Right cardiac atrium (tissue), 5 donors: ENCODE data around the gene DNAI2. TPM values are rescaled to one million over a fixed set of nuclear protein-coding genes. Genes with fewer than 3 reads are reported as not detected.

ENCODE experiments used
- ATAC-seq, 2 donors: fragments of 200-7000 bp; cut with Tn5 transposase; one replicate each; pipeline versions ENCODE4 v1.8.0 to v1.9.1; 2020; ENCODE audit warnings: moderate library complexity in 2 of 2, mild to moderate bottlenecking in 1 of 2
- DNase-seq, 3 donors: peaks; one replicate each; pipeline ENCODE4 v3.0.0-alpha.2; 2020
- H3K27ac ChIP-seq: one replicate; pipeline ENCODE4 v1.5.1; 2013; ENCODE audit warnings: mild to moderate bottlenecking, low read length, control low read depth, moderate library complexity
- H3K27me3 ChIP-seq: one replicate; pipeline ENCODE4 v1.6.1; 2013; ENCODE audit not compliant: control insufficient read depth, insufficient read depth
- H3K4me1 ChIP-seq: one replicate; pipeline ENCODE4 v1.6.1; 2013; ENCODE audit warnings: low read length; ENCODE audit not compliant: control insufficient read depth, insufficient read depth
- H3K4me3 ChIP-seq: one replicate; pipeline ENCODE4 v1.5.1; 2013; ENCODE audit warnings: low read length, control low read depth
- H3K9me3 ChIP-seq: one replicate; pipeline ENCODE4 v1.6.1; 2013; ENCODE audit warnings: low read length; ENCODE audit not compliant: control insufficient read depth
- WGBS: extraction: QIAGEN DNeasy Blood & Tissue Kit; methylation state at CpG from one replicate; pipeline ENCODE4 v1.1.7; 2013; 5-methylcytosine and 5-hydroxymethylcytosine counted together
- intact Hi-C, 4 donors: fragments of 100-400 bp; cut with DNase I; formaldehyde crosslinking; loops; one replicate each; pipeline versions ENCODE4 v1.11.0 to v1.14.0; 2022 to 2023
- long read RNA-seq, 4 donors: library from polyadenylated mRNA; unstranded; transcript quantifications; one replicate each; pipeline ENCODE4 v2.0.0, GENCODE V29; 2020 to 2021
- polyA plus RNA-seq: library from polyadenylated mRNA; stranded (reverse); fragments of 200-250 nt; gene quantifications from one replicate; pipeline ENCODE4 v1.2.3, GENCODE V29; 2013
- total RNA-seq, 4 donors: library from RNA; stranded (reverse); fragmentation: NEBNext Ultra II Directional; extraction: Animal tissue kit (Norgen Biotek cat#: 25700); gene quantifications; one replicate each; pipeline ENCODE4 v1.2.1, GENCODE V29; 2021
- donor health status: healthy with polysubstance abuse.
- donor health status: DM: no; HTN: yes; CAD: no.
- donor health status: DM: no; HTN: no; CAD: no.
- donor health status: DM: no; HTN: yes; CAD: no; lungs with severe emphysema.
- donor health status: DM: yes; HTN: yes; CAD: no.

The DNAI2 gene
- total RNA-seq = under 1 TPM in 1 of 4 donors, not detected in 3; 0.33 TPM
- polyA plus RNA-seq = not detected
- long read RNA-seq, donor 1 = 0 reads
- long read RNA-seq, donor 2 = 0 reads
- long read RNA-seq, donor 3 = 0 reads
- long read RNA-seq, donor 4 = 0 reads

- Histone ChIP-seq H3K27ac (no peak within 1 kb of the TSS), H3K9me3 (no peaks in the 10 kb centered on the region), H3K4me1 (peaks cover 13% of the 10 kb centered on the region), H3K4me3 (no peak within 1 kb of the TSS), H3K27me3 (no peaks in the 10 kb centered on the region)
- intact Hi-C loops = no loop called here
- DNase-seq (peak; percentile 63 to 84 (median 71)), ATAC-seq (peak in 1 of 2 donors; percentile 4)
- 14% methylated on average over 33 of the region's 33 CpGs for WGBS
Observed at GRCh38 chr17:74274060-74274708, at the start of gene DNAI2. Gene DNAI2, plus strand, starts transcription at chr17:74274234. Its CDS starts 7,584 bp downstream, at chr17:74281818.

GRCh38 chr17:74224959-74225725 lies 48.9 kb upstream of the DNAI2 start:
- WGBS = 91% methylated on average over 20 of the region's 20 CpGs
- Histone ChIP-seq H3K27ac (no peak overlapping the region), H3K27me3 (no peaks in the 10 kb centered on the region), H3K4me1 (no peaks in the 10 kb centered on the region), H3K9me3 (no peaks in the 10 kb centered on the region), H3K4me3 (no peak overlapping the region)
- intact Hi-C loops = no loop called here
- no peak for ATAC-seq
- peak in 1 of 3 donors; percentile 38 for DNase-seq

GRCh38 chr17:74226252-74226651 lies 47.8 kb upstream of the DNAI2 start:
- Histone ChIP-seq H3K27me3 (no peaks in the 10 kb centered on the region), H3K9me3 (no peaks in the 10 kb centered on the region), H3K4me1 (no peaks in the 10 kb centered on the region), H3K27ac (no peak overlapping the region), H3K4me3 (no peak overlapping the region)
- WGBS = 65% methylated on average over 6 of the region's 6 CpGs
- intact Hi-C loops = no loop called here
- ATAC-seq (no peak), DNase-seq (peak in 1 of 3 donors; percentile 13)

- Histone ChIP-seq H3K27me3 (no peaks in the 10 kb centered on the region), H3K27ac (no peak overlapping the region), H3K4me1 (no peaks in the 10 kb centered on the region), H3K9me3 (no peaks in the 10 kb centered on the region), H3K4me3 (no peak overlapping the region)
- 81% methylated on average over 10 of the region's 10 CpGs for WGBS
- no peak for ATAC-seq
- no peak for DNase-seq
- intact Hi-C loops = no loop called here
Observed at GRCh38 chr17:74227271-74228080, 46.6 kb upstream of the DNAI2 start.

- ATAC-seq (no peak), DNase-seq (no peak)
- Histone ChIP-seq H3K4me1 (no peaks in the 10 kb centered on the region), H3K4me3 (no peak overlapping the region), H3K27ac (no peak overlapping the region), H3K27me3 (no peaks in the 10 kb centered on the region), H3K9me3 (no peaks in the 10 kb centered on the region)
- intact Hi-C loops = no loop called here
- 91% methylated on average over 5 of the region's 5 CpGs for WGBS
Observed at GRCh38 chr17:74228306-74228978, 45.6 kb upstream of the DNAI2 start.

- intact Hi-C loops = no loop called here
- DNase-seq (peak in 1 of 3 donors; percentile 24), ATAC-seq (no peak)
- WGBS = 93% methylated on average over 16 of the region's 16 CpGs
- peaks cover 5% of the 10 kb centered on the region for H3K4me1 ChIP-seq
- no peaks in the 10 kb centered on the region for H3K27me3 ChIP-seq
- H3K4me3 ChIP-seq = no peak overlapping the region
- H3K9me3 ChIP-seq = no peaks in the 10 kb centered on the region
- no peak overlapping the region for H3K27ac ChIP-seq
Observed at GRCh38 chr17:74230896-74231295, 43.1 kb upstream of the DNAI2 start.

GRCh38 chr17:74231928-74232907 lies 41.8 kb upstream of the DNAI2 start:
- Histone ChIP-seq H3K4me1 (peaks cover 8% of the 10 kb centered on the region), H3K27ac (no peak overlapping the region), H3K27me3 (no peaks in the 10 kb centered on the region), H3K9me3 (no peaks in the 10 kb centered on the region), H3K4me3 (no peak overlapping the region)
- peak in 1 of 3 donors; percentile 39 for DNase-seq
- intact Hi-C loops = no loop called here
- peak in 1 of 2 donors; percentile 8 for ATAC-seq
- WGBS = 80% methylated on average over 17 of the region's 17 CpGs

GRCh38 chr17:74233937-74234336 lies 40.1 kb upstream of the DNAI2 start:
- WGBS = 90% methylated on average over 8 of the region's 8 CpGs
- Histone ChIP-seq H3K27ac (no peak overlapping the region), H3K27me3 (no peaks in the 10 kb centered on the region), H3K9me3 (no peaks in the 10 kb centered on the region), H3K4me3 (no peak overlapping the region), H3K4me1 (peaks cover 8% of the 10 kb centered on the region)
- ATAC-seq (no peak), DNase-seq (no peak)
- intact Hi-C loops = no loop called here

GRCh38 chr17:74234486-74234885 lies 39.5 kb upstream of the DNAI2 start:
- H3K27me3 ChIP-seq = no peaks in the 10 kb centered on the region
- intact Hi-C loops = no loop called here
- no peaks in the 10 kb centered on the region for H3K9me3 ChIP-seq
- H3K4me1 ChIP-seq = peaks cover 8% of the 10 kb centered on the region
- WGBS = 77% methylated on average over 1 of the region's 1 CpG
- no peak overlapping the region for H3K4me3 ChIP-seq
- no peak for DNase-seq
- ATAC-seq = no peak
- no peak overlapping the region for H3K27ac ChIP-seq
